ENCODE results near the gene CBARP. TPM values are rescaled to one million over a fixed set of nuclear protein-coding genes. Genes with fewer than 3 reads are reported as not detected.
"Not testable (repeated sequence)": the region's sequence is repeated elsewhere in the genome, so short reads cannot be mapped to it uniquely, and the experiment has no call there.

CBARP gene
- total RNA-seq, 2 donors from 2014 or later = 0.33 to 0.78 TPM

DNA sequence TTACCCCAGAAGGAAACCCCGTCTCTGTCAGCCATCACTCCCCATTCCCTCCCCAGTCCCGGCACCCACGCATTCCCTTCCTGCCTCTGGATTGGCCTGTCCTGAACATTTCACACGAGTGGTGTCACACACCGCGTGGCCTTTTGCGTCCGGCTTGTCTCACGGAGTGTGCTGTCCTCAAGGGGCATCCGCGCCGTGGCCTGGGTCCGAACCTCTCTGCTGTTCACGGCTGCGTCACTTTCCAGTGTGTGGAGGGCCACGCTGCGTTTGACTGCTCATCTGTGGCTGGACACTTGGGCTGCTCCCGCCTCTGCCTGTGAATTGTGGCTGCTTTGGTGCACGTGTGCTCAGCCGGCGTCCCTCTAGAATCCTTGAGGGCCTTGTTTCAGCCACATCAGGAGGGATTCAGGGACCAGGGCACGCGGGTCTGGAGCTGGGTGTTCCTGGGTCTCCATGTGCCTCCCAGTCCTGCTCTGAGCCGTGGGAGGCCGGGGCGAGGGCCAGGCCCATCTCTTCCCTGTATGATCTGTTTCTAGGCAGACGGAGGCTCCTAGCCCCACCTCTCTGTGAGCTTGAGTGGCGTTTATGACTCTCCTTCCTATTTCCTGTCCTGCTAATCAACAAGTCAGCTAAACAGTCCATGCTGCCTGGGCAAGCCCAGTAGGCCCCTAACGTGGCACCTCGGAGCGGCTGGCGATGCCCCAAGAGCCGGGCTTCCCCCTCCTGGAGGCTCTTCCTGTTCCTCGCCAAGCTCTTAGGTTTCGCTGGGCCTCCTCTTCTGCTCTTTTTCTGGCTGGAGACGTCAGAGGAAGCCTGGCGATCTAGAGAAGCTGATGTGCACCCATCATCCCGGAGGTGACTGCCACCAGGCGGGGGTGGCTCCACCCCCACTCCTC lies 24.2 kb downstream of the CBARP start:
- H3K4me1 ChIP-seq = peaks cover 88% of the 10 kb centered on the region

DNA sequence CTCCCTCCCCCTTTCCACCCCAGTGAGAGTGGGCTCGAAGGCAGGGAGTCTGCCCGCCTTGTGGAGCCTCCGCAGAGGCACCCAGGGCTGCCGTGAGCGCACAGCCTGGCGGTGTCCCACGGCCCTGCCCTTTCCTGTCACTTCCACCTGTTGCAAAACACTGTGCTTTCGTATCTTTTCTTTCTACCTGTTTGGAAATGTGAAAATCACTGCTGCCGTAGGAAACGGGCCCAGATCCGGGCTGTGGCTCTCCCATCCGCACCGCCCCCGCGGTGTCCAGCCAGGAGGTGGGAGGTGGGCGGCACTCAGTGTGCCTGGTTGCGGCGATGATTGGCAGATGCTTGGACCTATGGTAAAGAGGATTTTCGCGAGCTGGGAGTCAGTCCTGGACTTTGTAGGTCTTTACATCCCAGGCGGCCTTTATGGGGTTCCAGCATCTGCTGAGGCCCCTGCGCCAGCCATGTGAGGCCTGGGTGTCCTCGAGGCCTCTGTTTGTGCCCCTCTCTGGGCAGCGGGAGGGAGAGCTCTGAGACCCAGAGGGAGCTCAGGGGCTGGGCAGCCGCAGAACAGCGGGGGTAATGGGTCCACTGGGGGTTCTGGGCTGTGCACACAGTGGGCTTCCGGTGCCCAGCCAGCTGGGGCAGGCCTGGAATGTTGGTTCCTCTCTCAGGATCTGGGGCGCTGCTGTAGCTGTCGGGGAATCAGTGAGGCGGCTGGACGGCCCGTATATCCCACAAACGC lies 26.1 kb downstream of the CBARP start:
- Histone ChIP-seq H3K9me3 (no peaks in the 10 kb centered on the region), H3K27ac (peak overlapping the region; percentile 57 to 81 (median 68)), H3K4me1 (peaks cover 95% of the 10 kb centered on the region), H3K27me3 (no peaks in the 10 kb centered on the region), H3K4me3 (no peak overlapping the region), H3K36me3 (replicated peaks in 1 of 2; ENCODE audit: insufficient read depth in 1 of 2, low read depth in 2 of 2) (no peaks in the 10 kb centered on the region)
- WGBS, 2 donors = 47 to 66% methylated on average over 28 to 33 of the region's 33 CpGs
- ATAC-seq (peak; percentile 64), DNase-seq (peak; percentile 88 to 94 (median 94))
- intact Hi-C loops (cut with DNase I) = no loop called here
- TF ChIP-seq, protein P1, sequence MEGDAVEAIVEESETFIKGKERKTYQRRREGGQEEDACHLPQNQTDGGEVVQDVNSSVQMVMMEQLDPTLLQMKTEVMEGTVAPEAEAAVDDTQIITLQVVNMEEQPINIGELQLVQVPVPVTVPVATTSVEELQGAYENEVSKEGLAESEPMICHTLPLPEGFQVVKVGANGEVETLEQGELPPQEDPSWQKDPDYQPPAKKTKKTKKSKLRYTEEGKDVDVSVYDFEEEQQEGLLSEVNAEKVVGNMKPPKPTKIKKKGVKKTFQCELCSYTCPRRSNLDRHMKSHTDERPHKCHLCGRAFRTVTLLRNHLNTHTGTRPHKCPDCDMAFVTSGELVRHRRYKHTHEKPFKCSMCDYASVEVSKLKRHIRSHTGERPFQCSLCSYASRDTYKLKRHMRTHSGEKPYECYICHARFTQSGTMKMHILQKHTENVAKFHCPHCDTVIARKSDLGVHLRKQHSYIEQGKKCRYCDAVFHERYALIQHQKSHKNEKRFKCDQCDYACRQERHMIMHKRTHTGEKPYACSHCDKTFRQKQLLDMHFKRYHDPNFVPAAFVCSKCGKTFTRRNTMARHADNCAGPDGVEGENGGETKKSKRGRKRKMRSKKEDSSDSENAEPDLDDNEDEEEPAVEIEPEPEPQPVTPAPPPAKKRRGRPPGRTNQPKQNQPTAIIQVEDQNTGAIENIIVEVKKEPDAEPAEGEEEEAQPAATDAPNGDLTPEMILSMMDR (IDR thresholded peaks at IDR 0.05) = peak in 4 of 7 experiments; percentile 26 to 48 (median 40)
- TF ChIP-seq POLR2A (IDR thresholded peaks at IDR 0.05) = peak in 1 of 3 donors; percentile 28

More for the DNA sequence above, 24.2 kb downstream of the CBARP start:
- H3K9me3 ChIP-seq = no peaks in the 10 kb centered on the region
- WGBS, 2 donors = 73 to 74% methylated on average over 36 to 38 of the region's 39 CpGs
- peak overlapping the region in 3 of 4 donors; percentile 52 to 75 (median 68) for H3K27ac ChIP-seq
- no peaks in the 10 kb centered on the region for H3K27me3 ChIP-seq
- H3K4me3 ChIP-seq = no peak overlapping the region
- no peak for TF ChIP-seq POLR2A (IDR thresholded peaks at IDR 0.05)
- TF ChIP-seq, protein P1 (IDR thresholded peaks at IDR 0.05) = no peak
- peak; percentile 23 to 73 (median 52) for DNase-seq
- intact Hi-C loops (cut with DNase I) = no loop called here
- no peak for ATAC-seq
- no peaks in the 10 kb centered on the region for H3K36me3 ChIP-seq (replicated peaks in 1 of 2; ENCODE audit: insufficient read depth in 1 of 2, low read depth in 2 of 2)

DNA sequence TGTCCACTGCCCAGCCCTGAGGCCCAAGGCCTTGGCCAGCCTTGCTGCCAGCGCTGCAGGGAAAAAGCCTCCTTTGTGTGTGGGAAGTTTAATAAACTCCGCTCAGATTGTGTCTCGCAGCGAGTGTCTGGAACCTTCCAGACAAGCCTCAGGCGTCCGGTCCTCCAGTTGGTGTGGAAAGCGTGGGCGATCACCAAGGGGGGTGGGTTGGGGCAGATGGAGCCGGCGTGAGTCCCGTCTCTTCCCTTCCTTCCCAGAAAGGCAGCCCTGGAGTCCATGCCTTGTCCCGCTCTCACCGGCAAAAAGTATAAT lies 27.6 kb downstream of the CBARP start:
- DNase-seq (peak in 1 of 4 donors; percentile 16), ATAC-seq (no peak)
- Histone ChIP-seq H3K36me3 (replicated peaks in 1 of 2; ENCODE audit: insufficient read depth in 1 of 2, low read depth in 2 of 2) (no peaks in the 10 kb centered on the region), H3K27ac (peak overlapping the region in 1 of 4 donors; percentile 73), H3K27me3 (no peaks in the 10 kb centered on the region), H3K9me3 (no peaks in the 10 kb centered on the region), H3K4me3 (no peak overlapping the region), H3K4me1 (peaks cover 85% of the 10 kb centered on the region)
- TF ChIP-seq POLR2A (IDR thresholded peaks at IDR 0.05) = no peak
- TF ChIP-seq, protein P1 (IDR thresholded peaks at IDR 0.05) = no peak
- 83 to 93% methylated on average over 12 to 13 of the region's 13 CpGs for WGBS, 2 donors
- intact Hi-C loops (cut with DNase I) = no loop called here

DNA sequence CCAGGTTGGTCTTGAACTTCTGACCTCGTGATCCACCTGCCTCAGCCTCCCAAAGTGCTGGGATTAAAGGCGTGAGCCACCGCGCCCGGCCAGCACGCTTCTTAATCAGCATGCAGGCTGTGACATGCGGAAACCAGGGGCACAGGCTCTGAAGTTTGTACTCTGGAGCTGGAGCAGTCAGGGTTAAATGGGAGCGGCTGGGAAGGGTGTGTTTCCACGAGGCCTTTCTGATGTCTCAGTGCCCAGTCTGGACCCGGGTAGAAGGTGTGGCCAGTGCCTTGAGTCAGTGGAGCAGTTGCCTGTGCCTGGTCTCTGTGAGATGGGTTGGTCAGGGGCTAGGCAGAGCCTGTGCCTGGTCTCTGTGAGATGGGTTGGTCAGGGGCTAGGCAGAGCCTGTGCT lies 29.0 kb downstream of the CBARP start:
- intact Hi-C loops (cut with DNase I); ATAC-seq; H3K4me3 ChIP-seq; H3K27me3 ChIP-seq; H3K9me3 ChIP-seq; H3K36me3 ChIP-seq (replicated peaks in 1 of 2; ENCODE audit: insufficient read depth in 1 of 2, low read depth in 2 of 2): not testable (repeated sequence)
- WGBS, 2 donors = 57 to 63% methylated on average over 6 to 10 of the region's 10 CpGs
- peaks cover 76% of the 10 kb centered on the region for H3K4me1 ChIP-seq
- H3K27ac ChIP-seq = peak overlapping the region in 1 of 4 donors; percentile 90
- DNase-seq = peak in 2 of 4 donors; percentile 20 to 22

DNA sequence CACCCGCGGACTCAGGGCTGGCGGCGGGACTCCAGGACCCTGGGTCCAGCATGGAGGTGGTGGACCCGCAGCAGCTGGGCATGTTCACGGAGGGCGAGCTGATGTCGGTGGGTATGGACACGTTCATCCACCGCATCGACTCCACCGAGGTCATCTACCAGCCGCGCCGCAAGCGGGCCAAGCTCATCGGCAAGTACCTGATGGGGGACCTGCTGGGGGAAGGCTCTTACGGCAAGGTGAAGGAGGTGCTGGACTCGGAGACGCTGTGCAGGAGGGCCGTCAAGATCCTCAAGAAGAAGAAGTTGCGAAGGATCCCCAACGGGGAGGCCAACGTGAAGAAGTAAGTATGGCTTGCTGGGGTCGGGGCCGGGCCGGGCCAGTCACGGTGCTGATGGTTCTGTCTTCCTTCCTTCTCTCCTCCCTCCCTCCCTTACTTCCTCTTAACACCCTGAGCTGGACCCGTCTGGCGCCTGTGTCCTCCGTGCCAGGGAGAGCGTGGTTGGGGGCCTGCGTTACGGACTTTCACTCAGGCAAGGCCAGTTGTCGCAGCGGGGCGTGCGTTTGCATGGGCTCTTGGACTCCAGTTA lies 30.8 kb downstream of the CBARP start:
- ATAC-seq (no peak), DNase-seq (peak in 2 of 4 donors; percentile 50 to 55)
- intact Hi-C loops (cut with DNase I) = no loop called here
- WGBS, 2 donors = 0% methylated on average over 17 to 38 of the region's 38 CpGs
- no peaks in the 10 kb centered on the region for H3K27me3 ChIP-seq
- peaks cover 60% of the 10 kb centered on the region for H3K4me1 ChIP-seq
- TF ChIP-seq, protein P1 (IDR thresholded peaks at IDR 0.05) = no peak
- no peak for TF ChIP-seq POLR2A (IDR thresholded peaks at IDR 0.05)
- H3K27ac ChIP-seq = peak overlapping the region; percentile 68 to 90 (median 78)
- peak overlapping the region; percentile 54 to 79 for H3K4me3 ChIP-seq
- no peaks in the 10 kb centered on the region for H3K9me3 ChIP-seq
- H3K36me3 ChIP-seq (replicated peaks in 1 of 2; ENCODE audit: insufficient read depth in 1 of 2, low read depth in 2 of 2) = no peaks in the 10 kb centered on the region
